Smooth muscle cell of the brain vasculature (primary cell): ENCODE measurements around the gene IRX3.
"Not testable (repeated sequence)": the region's sequence is repeated elsewhere in the genome, so short reads cannot be mapped to it uniquely, and the experiment has no call there.

Experiments
- DNase-seq: peaks from one replicate; pipeline ENCODE4 v3.0.0-alpha.2; 2012; ENCODE audit warnings: low read depth, low spot score

Gene IRX3

DNA sequence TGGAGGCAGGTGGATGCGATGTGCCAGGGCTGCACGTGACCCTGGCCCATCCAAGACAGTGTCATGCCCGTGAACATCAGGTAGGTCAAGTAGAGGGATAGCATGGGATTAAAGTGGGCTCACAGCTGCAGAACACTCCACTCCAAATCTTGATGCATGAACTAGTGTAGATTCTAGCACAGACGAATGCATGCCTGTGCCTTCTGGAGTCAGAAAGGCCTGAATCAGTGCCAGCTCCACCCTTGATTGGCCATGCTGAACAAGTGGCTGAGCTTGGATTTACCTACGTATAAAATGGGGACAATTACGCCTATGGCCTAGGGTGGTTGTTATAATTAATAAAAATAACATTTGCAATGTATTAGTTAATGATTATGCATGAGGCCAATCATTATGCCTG, 10.6 kb downstream of the IRX3 start:
- no peak for DNase-seq

GRCh38 chr16:54273566-54273965, 13.0 kb downstream of the IRX3 start:
- DNase-seq, result no peak

DNA sequence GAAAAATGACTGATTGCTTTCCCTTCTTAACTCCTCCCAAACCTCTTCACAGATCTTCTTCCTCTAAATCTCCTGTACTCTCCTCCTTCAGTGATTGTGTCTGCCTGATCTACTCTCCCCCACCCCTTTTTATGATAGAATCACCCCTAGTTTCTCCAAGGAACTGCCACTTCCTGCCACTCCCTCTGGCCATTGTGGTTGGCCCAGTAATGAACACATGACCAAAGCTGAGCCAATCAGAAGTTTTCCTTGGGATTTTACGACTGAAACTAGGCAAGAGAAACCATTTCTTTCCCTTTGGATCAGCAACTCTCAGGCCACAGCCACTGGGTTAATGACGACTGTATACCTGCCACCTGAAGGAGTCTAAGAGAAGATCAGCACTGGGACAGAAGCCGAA, 15.9 kb downstream of the IRX3 start:
- DNase-seq, result no peak

GRCh38 chr16:54269461-54269860, 17.1 kb downstream of the IRX3 start:
- DNase-seq, result no peak

- no peak for DNase-seq
These were observed 17.8 kb downstream of the IRX3 start for GRCh38 chr16:54268766-54269165.

DNA sequence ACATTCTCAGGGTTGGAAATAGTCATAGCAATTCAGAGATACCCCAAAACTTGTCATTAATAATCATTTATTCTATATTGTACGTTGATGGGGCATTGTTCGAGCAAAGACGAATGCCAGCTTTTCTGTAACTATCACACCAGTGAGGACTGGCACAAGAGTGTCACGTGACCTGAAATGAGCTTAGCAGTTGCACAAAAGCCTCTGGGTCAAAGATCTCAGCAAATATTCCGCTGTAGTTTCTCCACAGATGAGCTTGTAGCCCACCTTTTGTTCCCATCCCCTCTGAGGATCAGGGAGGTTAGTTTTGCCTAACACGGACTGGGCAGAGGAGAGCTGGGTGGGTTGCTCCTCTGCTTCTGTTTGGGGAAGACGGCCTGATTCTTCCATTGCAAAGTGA, 18.2 kb downstream of the IRX3 start:
- DNase-seq, result no peak

GRCh38 chr16:54266363-54266955, 20.1 kb downstream of the IRX3 start:
- DNase-seq, result no peak

- DNase-seq, result no peak
These were observed 20.9 kb downstream of the IRX3 start for GRCh38 chr16:54265575-54266107.

DNA sequence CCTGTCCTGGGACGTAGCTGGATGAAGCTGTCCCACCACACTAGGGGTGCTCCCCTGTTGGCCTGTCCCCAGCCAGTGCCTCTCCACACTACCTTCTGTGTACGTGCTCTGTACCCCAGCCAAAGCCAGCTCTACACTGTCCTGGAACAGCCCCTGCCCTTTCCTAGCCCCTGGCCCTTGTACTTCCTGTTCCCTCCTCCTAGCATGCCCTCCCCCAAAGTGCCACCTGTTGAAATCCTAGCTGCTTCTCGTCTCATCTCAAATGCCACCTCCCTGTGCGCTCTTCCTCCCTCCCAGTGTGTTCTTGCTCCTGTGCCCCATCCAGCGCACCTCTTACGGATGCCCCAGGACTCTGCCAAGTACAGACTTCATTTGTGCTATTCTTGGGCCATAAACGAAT, 33.5 kb downstream of the IRX3 start:
- no peak for DNase-seq

DNA sequence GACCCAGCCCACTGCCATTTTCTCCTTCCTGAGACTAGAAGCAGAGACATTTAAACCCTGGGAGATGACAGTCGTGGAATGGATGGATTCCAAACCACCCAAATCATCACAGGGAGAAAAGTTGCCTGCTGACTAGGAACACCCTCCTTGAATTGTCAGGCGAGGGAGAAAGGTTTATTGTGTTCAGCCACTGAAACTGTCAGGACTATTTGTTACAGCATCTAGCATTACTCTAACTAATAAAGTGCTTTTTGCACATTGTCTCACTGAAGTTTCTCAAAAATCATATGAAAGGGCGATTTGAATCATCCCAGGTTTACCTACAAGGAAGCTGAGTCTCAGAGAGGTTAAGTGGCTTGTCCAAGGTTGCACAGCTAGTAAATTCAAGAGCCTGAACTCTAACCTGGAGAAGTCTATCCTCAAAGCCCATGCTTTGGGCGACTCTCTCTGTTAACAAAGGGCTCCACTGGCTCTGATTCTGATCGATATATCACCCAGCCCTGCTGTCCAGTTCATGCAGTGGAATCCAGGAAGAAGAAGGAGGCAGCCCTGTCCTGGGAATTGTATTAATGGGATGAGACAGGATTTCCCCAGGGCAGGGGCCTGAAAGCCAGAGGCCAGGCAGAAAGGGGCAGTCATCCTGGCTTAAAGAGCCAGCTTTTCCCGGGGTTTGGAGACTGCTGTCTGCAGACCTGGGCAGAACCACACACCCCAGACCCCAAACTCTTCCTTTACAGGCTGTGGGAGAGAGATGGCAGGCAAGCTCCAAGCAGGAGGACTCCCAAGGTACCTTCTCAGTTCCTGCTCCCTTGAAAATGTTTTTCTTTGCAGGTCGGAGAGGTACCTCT, 37.5 kb downstream of the IRX3 start:
- DNase-seq, result no peak

- not testable (repeated sequence) for DNase-seq
These were observed 38.9 kb downstream of the IRX3 start for GRCh38 chr16:54247705-54248104.

- no peak for DNase-seq
These were observed 40.1 kb downstream of the IRX3 start for GRCh38 chr16:54246454-54246821.

DNA sequence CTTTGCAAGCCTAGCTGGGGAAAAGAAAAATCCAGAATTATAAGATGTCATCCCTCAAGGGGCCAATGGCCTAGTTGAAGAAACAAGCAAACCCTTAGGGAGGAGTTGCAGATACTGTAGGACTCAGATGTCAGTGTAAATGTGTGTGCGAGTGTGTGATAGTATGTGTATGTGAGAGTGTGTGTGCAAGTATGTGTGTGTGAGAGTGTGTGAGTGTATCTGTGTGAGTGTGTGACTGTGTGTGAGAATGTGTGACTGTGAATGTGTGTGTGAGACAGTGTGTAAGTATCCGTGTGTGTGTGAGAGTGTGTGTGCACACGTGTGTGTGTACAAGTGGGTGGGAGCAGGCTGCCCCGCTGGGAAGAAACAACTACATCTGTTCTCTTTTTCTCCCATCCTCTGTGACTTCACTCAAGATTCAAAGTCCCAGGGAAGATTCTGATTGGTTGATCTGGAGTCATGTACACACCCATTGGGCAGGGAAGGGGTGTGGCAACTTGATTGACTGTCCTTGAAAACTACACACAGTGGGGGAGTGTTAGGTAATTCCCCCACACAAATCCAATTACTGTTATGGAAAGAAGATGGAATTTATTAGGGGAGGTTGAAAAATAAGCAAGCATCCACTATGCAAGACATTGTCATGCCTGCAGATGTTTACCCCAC, 40.7 kb downstream of the IRX3 start:
- no peak for DNase-seq

- no peak for DNase-seq
These were observed 42.3 kb downstream of the IRX3 start for GRCh38 chr16:54244061-54244886.

DNA sequence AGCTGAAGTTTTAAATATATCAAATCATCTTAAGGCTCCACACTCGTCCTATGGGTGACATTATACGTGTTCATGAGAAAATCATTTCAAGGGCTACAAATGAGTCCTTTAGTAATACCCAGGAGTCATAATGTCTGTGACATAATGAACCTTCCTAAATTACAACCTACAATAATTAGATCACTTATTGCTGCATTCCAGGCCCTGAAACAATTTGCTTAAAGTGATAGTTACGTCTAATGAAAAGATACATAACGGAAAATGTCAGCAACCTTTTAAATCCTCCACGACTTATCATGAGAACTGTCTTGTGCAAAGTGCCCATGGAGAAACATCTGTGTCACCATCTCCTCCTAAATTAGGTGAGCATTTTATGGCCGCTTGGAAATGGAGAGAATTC, 43.4 kb downstream of the IRX3 start:
- no peak for DNase-seq

GRCh38 chr16:54242199-54242598, 44.4 kb downstream of the IRX3 start:
- DNase-seq, result no peak

GRCh38 chr16:54241525-54241924, 45.1 kb downstream of the IRX3 start:
- DNase-seq, result no peak

- DNase-seq, result no peak
These were observed 46.1 kb downstream of the IRX3 start for GRCh38 chr16:54240271-54241129.

DNA sequence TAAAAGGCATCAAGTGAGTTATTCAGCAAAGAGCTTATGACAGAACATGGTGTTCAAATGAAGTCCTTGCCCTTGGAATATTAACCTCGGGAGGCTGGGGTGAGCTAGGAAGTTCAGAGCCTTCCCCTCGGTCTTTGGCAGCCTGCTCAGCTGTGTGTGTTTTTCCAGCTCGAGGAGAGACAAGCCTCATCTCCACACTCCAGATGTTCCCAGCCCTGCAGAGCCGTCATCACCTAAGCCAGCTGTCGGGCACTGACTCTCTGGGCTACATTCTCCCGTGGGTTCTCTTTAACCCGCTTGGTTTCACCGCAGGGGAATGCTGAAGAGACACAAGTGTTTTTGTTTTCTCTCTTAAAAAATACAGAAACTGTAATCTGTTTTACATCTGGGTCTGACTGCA, 47.1 kb downstream of the IRX3 start:
- DNase-seq, result no peak

DNA sequence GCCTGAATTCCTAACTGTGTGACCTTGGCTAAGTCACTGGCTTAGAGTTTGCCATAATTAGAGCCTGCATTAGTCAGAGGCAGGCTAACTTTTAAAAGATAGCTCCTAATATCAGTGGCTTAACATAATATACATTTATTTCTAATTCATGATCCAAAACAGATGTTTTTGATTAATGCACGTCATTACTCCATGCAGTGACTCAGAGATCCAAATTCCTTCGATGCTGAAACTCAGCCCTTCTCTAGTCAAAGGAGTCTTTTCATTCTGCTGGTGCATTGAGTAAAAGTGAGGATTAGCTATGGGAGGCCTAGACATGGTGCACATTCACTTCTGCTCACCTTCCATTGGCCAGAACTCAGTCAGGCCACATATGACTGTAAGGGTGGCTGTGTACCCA, 49.8 kb downstream of the IRX3 start:
- no peak for DNase-seq

- DNase-seq, result no peak
These were observed 53.0 kb downstream of the IRX3 start for GRCh38 chr16:54233615-54234014.
